ENCODE data around the gene GALNT17.

GALNT17 gene

GRCh38 chr7:71348821-71349681, 217.1 kb downstream of the GALNT17 start:
- Mint-ChIP-seq H3K27me3 (ENCODE audit: low read depth, poor library complexity) (peaks cover 6% of the 10 kb centered on the region), H3K4me3 (peak overlapping the region; percentile 1), H3K36me3 (ENCODE audit: low read depth) (peaks cover 21% of the 10 kb centered on the region), H3K27ac (peak overlapping the region; percentile 3), H3K9me3 (peaks cover 49% of the 10 kb centered on the region), H3K4me1 (peaks cover 37% of the 10 kb centered on the region)
- TF ChIP-seq CTCF (IDR thresholded peaks at IDR 0.05) = no peak
- no peak for DNase-seq

GRCh38 chr7:71349682-71350481, 217.9 kb downstream of the GALNT17 start:
- Mint-ChIP-seq H3K27ac (no peak overlapping the region), H3K36me3 (ENCODE audit: low read depth) (peaks cover 19% of the 10 kb centered on the region), H3K9me3 (peaks cover 50% of the 10 kb centered on the region), H3K4me3 (no peak overlapping the region), H3K27me3 (ENCODE audit: low read depth, poor library complexity) (peaks cover 6% of the 10 kb centered on the region), H3K4me1 (peaks cover 28% of the 10 kb centered on the region)
- TF ChIP-seq CTCF (IDR thresholded peaks at IDR 0.05) = no peak
- DNase-seq = no peak

GRCh38 chr7:71350680-71351079, 218.7 kb downstream of the GALNT17 start:
- H3K27me3 Mint-ChIP-seq (ENCODE audit: low read depth, poor library complexity) = peaks cover 6% of the 10 kb centered on the region
- peaks cover 20% of the 10 kb centered on the region for H3K4me1 Mint-ChIP-seq
- no peak for TF ChIP-seq CTCF (IDR thresholded peaks at IDR 0.05)
- no peak overlapping the region for H3K4me3 Mint-ChIP-seq
- H3K36me3 Mint-ChIP-seq (ENCODE audit: low read depth) = peaks cover 19% of the 10 kb centered on the region
- H3K9me3 Mint-ChIP-seq = peaks cover 47% of the 10 kb centered on the region
- peak overlapping the region; percentile 26 for H3K27ac Mint-ChIP-seq
- no peak for DNase-seq

GRCh38 chr7:71354716-71355115, 222.8 kb downstream of the GALNT17 start:
- TF ChIP-seq CTCF (IDR thresholded peaks at IDR 0.05) = no peak
- peaks cover 19% of the 10 kb centered on the region for H3K36me3 Mint-ChIP-seq (ENCODE audit: low read depth)
- peaks cover 4% of the 10 kb centered on the region for H3K4me1 Mint-ChIP-seq
- H3K4me3 Mint-ChIP-seq = no peak overlapping the region
- H3K27me3 Mint-ChIP-seq (ENCODE audit: low read depth, poor library complexity) = peaks cover 2% of the 10 kb centered on the region
- no peak overlapping the region for H3K27ac Mint-ChIP-seq
- H3K9me3 Mint-ChIP-seq = peaks cover 69% of the 10 kb centered on the region
- no peak for DNase-seq

- H3K36me3 Mint-ChIP-seq (ENCODE audit: low read depth) = peaks cover 1% of the 10 kb centered on the region
- H3K4me3 Mint-ChIP-seq = no peak overlapping the region
- H3K27ac Mint-ChIP-seq = peak overlapping the region; percentile 40
- DNase-seq = no peak
- H3K4me1 Mint-ChIP-seq = peaks cover 4% of the 10 kb centered on the region
- peaks cover 34% of the 10 kb centered on the region for H3K9me3 Mint-ChIP-seq
- no peaks in the 10 kb centered on the region for H3K27me3 Mint-ChIP-seq (ENCODE audit: low read depth, poor library complexity)
- TF ChIP-seq CTCF (IDR thresholded peaks at IDR 0.05) = no peak
Measured at GRCh38 chr7:71361451-71362032, 229.6 kb downstream of the GALNT17 start.
